Measurements from ENCODE around the gene TNFRSF19. TPM values are rescaled to one million over a fixed set of nuclear protein-coding genes. Genes with fewer than 3 reads are reported as not detected.

The TNFRSF19 gene
- total RNA-seq, 3 donors from 2014 or later: 0.32 to 3.8 (median 0.58) TPM

DNA sequence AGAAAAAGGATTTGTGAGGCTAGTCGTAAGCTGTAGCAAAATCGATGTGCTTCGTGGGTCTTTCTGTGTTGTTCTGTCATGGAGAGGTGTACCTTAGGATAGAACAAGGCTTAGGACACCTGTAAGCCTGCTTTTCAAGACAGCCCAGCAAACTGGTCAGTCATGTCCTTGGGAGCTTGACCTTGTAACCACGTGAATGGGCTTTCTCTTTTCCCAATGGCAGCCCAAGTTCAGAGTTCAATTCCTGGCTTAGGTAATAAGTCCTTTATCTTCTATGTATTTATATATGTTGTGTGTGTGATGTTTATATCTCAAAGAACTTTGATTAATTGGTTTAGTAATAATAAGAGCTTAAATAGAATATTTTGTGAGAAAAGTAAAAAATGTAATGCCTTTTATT is 112.9 kb downstream of the TNFRSF19 start:
- Histone ChIP-seq H3K36me3 (ENCODE audit: low read depth) (no peaks in the 10 kb centered on the region), H3K9me3 (peaks cover 16% of the 10 kb centered on the region), H3K4me1 (ENCODE audit: low read depth) (no peaks in the 10 kb centered on the region), H3K4me3 (no peak overlapping the region)
- TF ChIP-seq, protein P1, sequence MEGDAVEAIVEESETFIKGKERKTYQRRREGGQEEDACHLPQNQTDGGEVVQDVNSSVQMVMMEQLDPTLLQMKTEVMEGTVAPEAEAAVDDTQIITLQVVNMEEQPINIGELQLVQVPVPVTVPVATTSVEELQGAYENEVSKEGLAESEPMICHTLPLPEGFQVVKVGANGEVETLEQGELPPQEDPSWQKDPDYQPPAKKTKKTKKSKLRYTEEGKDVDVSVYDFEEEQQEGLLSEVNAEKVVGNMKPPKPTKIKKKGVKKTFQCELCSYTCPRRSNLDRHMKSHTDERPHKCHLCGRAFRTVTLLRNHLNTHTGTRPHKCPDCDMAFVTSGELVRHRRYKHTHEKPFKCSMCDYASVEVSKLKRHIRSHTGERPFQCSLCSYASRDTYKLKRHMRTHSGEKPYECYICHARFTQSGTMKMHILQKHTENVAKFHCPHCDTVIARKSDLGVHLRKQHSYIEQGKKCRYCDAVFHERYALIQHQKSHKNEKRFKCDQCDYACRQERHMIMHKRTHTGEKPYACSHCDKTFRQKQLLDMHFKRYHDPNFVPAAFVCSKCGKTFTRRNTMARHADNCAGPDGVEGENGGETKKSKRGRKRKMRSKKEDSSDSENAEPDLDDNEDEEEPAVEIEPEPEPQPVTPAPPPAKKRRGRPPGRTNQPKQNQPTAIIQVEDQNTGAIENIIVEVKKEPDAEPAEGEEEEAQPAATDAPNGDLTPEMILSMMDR (IDR thresholded peaks at IDR 0.05): no peak
- intact Hi-C loops (cut with DNase I, micrococcal nuclease): no loop called here
- no peak for DNase-seq
- no peak for ATAC-seq

DNA sequence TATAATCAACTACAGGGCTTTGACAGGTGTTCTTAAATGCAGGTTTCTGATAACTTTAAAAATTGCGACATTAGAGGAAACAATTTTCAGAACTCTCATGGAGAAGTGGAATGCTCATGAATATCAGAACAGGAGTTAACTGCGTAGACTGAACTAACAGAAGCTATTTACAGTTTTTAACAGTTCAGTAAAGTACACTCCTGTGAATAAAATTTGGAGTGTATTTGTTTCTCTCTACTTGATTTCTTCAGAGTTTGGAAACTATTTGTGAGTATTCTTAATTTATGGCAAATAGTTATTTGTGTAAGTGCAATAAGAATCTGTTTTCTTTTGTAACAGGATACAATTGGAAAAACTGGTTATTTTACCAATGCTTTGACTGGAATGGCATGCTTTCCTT is 114.4 kb downstream of the TNFRSF19 start:
- ATAC-seq (no peak), DNase-seq (no peak)
- H3K9me3 ChIP-seq: peaks cover 16% of the 10 kb centered on the region
- H3K36me3 ChIP-seq (ENCODE audit: low read depth): no peaks in the 10 kb centered on the region
- H3K4me1 ChIP-seq (ENCODE audit: low read depth): no peaks in the 10 kb centered on the region
- TF ChIP-seq, protein P1 (IDR thresholded peaks at IDR 0.05): no peak
- H3K4me3 ChIP-seq: no peak overlapping the region
- intact Hi-C loops (cut with DNase I, micrococcal nuclease): no loop called here

DNA sequence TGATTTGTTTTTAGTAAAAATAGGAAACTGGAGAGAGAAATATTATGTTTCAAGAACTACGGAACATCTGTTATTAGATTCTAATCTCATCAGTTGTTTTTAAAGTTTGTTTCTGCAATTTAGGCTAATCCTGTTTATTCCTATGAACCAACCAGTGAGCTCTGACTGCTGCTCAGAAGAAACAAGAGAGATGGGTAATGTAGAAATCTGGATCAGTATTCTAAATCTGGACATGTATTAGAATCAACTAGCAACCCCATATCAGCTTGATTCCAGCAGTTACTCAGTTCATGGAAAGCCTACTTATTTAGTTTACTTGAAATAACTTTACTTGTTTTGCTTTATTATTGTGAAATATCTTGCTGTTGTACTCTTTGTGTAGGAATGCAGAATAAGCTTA is 115.2 kb downstream of the TNFRSF19 start:
- ATAC-seq: no peak
- Histone ChIP-seq H3K4me1 (ENCODE audit: low read depth) (no peaks in the 10 kb centered on the region), H3K4me3 (no peak overlapping the region), H3K9me3 (peaks cover 16% of the 10 kb centered on the region), H3K36me3 (ENCODE audit: low read depth) (no peaks in the 10 kb centered on the region)
- TF ChIP-seq, protein P1 (IDR thresholded peaks at IDR 0.05): no peak
- no peak for DNase-seq
- intact Hi-C loops (cut with DNase I, micrococcal nuclease): no loop called here

DNA sequence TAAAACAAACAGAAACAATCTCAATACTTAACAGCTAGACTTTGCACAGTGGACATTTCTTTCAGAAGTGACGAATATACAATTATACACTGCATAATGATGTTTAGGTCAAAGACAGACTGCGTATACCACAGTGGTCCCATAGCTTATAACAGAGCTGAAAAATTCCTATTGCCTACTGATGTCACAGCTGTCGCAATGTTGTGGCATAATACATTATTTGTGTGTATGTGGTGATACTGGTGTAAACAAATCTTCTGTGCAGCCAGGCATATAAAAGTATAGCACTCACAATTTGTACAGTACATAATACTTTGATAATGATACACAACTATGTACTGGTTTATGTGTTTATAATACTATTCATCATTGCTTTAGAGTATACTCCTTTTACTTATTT is 116.7 kb downstream of the TNFRSF19 start:
- Histone ChIP-seq H3K9me3 (peaks cover 16% of the 10 kb centered on the region), H3K4me3 (no peak overlapping the region), H3K36me3 (ENCODE audit: low read depth) (no peaks in the 10 kb centered on the region), H3K4me1 (ENCODE audit: low read depth) (no peaks in the 10 kb centered on the region)
- intact Hi-C loops (cut with DNase I, micrococcal nuclease): no loop called here
- ATAC-seq: no peak
- TF ChIP-seq, protein P1 (IDR thresholded peaks at IDR 0.05): no peak
- DNase-seq: no peak

DNA sequence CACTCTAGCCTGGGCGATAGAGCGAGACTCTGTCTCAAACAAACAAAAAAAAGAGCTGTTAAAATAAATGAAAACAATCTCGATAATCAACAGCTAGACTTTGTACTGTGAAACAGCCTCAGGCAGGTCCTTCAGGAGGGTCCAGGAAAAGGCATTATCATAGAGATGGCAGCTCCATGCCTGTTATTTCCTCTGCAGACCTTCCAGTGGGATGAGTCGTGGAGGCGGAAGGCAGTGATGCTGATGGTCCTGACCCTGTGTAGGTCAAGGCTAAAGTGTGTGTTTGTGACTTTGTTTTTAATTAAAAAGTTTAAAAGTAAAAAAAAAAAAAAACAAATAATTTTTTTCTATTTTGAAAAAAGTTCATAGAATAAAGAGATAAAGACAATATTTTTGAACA is 117.4 kb downstream of the TNFRSF19 start:
- ATAC-seq (no peak), DNase-seq (no peak)
- Histone ChIP-seq H3K36me3 (ENCODE audit: low read depth) (no peaks in the 10 kb centered on the region), H3K4me1 (ENCODE audit: low read depth) (no peaks in the 10 kb centered on the region), H3K9me3 (peaks cover 16% of the 10 kb centered on the region), H3K4me3 (no peak overlapping the region)
- TF ChIP-seq, protein P1 (IDR thresholded peaks at IDR 0.05): no peak
- intact Hi-C loops (cut with DNase I, micrococcal nuclease): no loop called here

DNA sequence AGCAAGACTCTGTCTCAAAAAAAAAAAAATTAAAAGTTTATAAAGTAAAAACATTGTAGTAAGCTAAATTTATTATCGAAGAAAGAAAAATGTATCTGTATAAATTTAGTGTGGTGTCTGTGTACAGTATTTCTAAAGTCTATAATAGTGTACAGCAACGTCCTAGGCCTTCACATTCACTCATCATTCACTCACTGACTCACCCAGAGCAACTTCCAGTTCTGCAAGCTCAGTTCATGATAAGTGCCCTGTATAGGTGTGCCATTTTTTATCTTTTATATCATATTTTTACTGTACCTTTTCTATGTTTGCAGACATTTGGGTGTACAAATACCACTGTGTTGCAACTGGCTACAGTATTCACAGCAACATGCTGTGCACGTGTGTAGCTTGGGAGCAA is 118.1 kb downstream of the TNFRSF19 start:
- ATAC-seq (no peak), DNase-seq (no peak)
- Histone ChIP-seq H3K4me3 (no peak overlapping the region), H3K36me3 (ENCODE audit: low read depth) (no peaks in the 10 kb centered on the region), H3K9me3 (peaks cover 15% of the 10 kb centered on the region), H3K4me1 (ENCODE audit: low read depth) (no peaks in the 10 kb centered on the region)
- TF ChIP-seq, protein P1 (IDR thresholded peaks at IDR 0.05): no peak
- intact Hi-C loops (cut with DNase I, micrococcal nuclease): no loop called here
